Peyer's patch (tissue), 4 donors: Measurements from ENCODE around the gene DPP4. TPM values are rescaled to one million over a fixed set of nuclear protein-coding genes. Genes with fewer than 3 reads are reported as not detected.

Experiments
- DNase-seq, 3 donors: peaks; one replicate each; pipeline ENCODE4 v3.0.0-alpha.2; 2017 to 2019
- H3K27ac ChIP-seq, 4 donors: fragments of 200-600 bp; sonication (generic); one replicate each; pipeline ENCODE4 v1.5.1; 2016 to 2019
- H3K27me3 ChIP-seq, 2 donors: fragments of 200-600 bp; sonication (generic); one replicate each; pipeline ENCODE4 v1.5.1; 2019
- H3K36me3 ChIP-seq, 3 donors: fragments of 200-600 bp; sonication (generic); one replicate each; pipeline ENCODE4 v1.5.1; 2016 to 2019
- H3K4me1 ChIP-seq, 4 donors: fragments of 200-600 bp; sonication (generic); one replicate each; pipeline ENCODE4 v1.5.1; 2016 to 2019
- H3K4me3 ChIP-seq, 4 donors: fragments of 200-600 bp; sonication (generic); 1 replicate in 3 of 4; 2 replicates in 1 of 4; pipeline ENCODE4 v1.5.1; 2016 to 2019; ENCODE audit warnings: mild to moderate bottlenecking in 1 of 4
- H3K9me3 ChIP-seq, 4 donors: fragments of 200-600 bp; sonication (generic); one replicate each; pipeline ENCODE4 v1.5.1; 2016 to 2019; ENCODE audit warnings: mild to moderate bottlenecking in 1 of 4
- POLR2A ChIP-seq, 2 donors: fragments of 450-650 bp; IDR thresholded peaks; one replicate each; pipeline ENCODE4 v1.5.1; 2017; ENCODE audit warnings: antibody characterized with exemption in 2 of 2, mild to moderate bottlenecking in 2 of 2, moderate library complexity in 2 of 2
- total RNA-seq, 4 donors: library from RNA; depleted of rRNA; stranded (reverse); fragments of >200 nt; gene quantifications; one replicate each; pipeline ENCODE4 v1.1.0, GENCODE V29; 2016
- TF ChIP-seq, protein P1 (sequence below), 6 experiments: fragments of 450-650 bp in 4 of 6; fragments of 200-600 bp in 2 of 6; sonication (generic) in 1 of 6; IDR thresholded peaks; one replicate each; pipeline ENCODE4 v1.5.1; 2017 to 2019; ENCODE audit warnings: antibody characterized with exemption in 6 of 6, mild to moderate bottlenecking in 3 of 6, moderate library complexity in 1 of 6

DPP4 gene
- total RNA-seq, 4 donors from 2014 or later = 17.3 to 447 (median 178) TPM

DNA sequence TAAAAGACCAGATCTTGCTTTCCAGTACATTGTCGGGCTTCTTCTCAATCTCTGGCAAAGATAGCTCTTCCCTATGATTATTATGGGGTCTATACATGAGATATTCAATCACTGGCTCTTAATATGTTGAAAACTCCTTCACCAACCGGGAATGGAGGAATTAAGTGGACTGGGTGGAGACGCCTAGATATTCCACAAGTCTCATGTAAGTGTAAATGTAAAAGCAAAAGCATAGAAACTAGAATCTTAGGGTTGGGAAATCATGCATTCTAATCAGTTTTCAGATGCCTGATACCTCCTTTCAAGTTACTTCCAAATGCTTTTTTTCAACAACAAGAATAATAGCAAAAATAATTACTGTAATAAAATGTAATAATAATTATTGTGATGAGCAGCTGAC, 38.0 kb downstream of the DPP4 start:
- no peaks in the 10 kb centered on the region for H3K27me3 ChIP-seq
- no peak for TF ChIP-seq POLR2A (IDR thresholded peaks at IDR 0.05)
- TF ChIP-seq, protein P1, sequence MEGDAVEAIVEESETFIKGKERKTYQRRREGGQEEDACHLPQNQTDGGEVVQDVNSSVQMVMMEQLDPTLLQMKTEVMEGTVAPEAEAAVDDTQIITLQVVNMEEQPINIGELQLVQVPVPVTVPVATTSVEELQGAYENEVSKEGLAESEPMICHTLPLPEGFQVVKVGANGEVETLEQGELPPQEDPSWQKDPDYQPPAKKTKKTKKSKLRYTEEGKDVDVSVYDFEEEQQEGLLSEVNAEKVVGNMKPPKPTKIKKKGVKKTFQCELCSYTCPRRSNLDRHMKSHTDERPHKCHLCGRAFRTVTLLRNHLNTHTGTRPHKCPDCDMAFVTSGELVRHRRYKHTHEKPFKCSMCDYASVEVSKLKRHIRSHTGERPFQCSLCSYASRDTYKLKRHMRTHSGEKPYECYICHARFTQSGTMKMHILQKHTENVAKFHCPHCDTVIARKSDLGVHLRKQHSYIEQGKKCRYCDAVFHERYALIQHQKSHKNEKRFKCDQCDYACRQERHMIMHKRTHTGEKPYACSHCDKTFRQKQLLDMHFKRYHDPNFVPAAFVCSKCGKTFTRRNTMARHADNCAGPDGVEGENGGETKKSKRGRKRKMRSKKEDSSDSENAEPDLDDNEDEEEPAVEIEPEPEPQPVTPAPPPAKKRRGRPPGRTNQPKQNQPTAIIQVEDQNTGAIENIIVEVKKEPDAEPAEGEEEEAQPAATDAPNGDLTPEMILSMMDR (IDR thresholded peaks at IDR 0.05) = no peak

DNA sequence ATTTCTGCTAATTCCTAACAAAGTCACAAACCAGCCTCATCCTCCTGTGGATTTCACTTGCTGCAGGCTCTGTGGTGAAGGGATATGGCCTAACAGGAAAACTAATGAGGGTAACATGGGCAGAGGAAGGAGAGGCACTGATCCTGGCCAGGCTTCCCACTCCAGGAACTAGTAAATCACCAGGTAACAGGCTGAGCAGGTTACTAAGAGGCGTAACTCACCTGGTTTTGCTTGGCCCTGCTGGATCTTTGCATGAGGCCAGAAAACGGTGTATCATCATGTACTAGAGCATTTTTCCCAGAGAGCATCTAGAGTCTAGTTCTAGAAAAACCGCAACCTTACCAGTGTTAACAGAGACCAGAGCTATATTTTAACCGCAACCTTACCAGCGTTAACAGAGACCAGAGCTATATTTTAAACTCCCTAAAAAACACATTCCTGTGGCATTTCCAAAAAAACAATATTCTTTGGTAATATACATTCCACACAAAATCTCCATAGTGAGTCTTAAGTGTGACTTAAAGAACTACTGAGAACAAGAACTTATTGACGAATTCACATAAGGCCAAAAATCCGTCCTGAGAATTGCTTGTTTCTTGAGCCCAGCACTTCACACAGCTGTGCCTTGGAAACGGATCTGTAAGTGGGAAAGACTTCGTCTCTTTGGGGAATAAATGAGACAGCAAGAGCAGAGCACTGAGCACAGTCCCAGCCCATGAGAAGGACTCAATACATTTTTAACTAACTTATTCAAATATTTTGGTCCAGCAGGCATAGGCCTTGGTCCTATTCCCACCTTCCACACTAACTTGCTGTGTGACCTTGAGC, 43.4 kb downstream of the DPP4 start:
- Histone ChIP-seq H3K9me3 (no peaks in the 10 kb centered on the region), H3K27ac (no peak overlapping the region), H3K4me1 (peaks cover 0 to 10% (median 0%) of the 10 kb centered on the region in 4 donors), H3K36me3 (peaks cover 0 to 14% (median 0%) of the 10 kb centered on the region in 3 donors), H3K27me3 (no peaks in the 10 kb centered on the region), H3K4me3 (no peak overlapping the region)
- DNase-seq = no peak
- TF ChIP-seq POLR2A (IDR thresholded peaks at IDR 0.05) = no peak
- TF ChIP-seq, protein P1 (IDR thresholded peaks at IDR 0.05) = no peak

More for the DNA sequence above, 38.0 kb downstream of the DPP4 start:
- Histone ChIP-seq H3K4me3 (no peak overlapping the region), H3K27ac (no peak overlapping the region), H3K36me3 (peaks cover 0 to 21% (median 0%) of the 10 kb centered on the region in 3 donors), H3K4me1 (no peaks in the 10 kb centered on the region), H3K9me3 (no peaks in the 10 kb centered on the region)
- DNase-seq = no peak

DNA sequence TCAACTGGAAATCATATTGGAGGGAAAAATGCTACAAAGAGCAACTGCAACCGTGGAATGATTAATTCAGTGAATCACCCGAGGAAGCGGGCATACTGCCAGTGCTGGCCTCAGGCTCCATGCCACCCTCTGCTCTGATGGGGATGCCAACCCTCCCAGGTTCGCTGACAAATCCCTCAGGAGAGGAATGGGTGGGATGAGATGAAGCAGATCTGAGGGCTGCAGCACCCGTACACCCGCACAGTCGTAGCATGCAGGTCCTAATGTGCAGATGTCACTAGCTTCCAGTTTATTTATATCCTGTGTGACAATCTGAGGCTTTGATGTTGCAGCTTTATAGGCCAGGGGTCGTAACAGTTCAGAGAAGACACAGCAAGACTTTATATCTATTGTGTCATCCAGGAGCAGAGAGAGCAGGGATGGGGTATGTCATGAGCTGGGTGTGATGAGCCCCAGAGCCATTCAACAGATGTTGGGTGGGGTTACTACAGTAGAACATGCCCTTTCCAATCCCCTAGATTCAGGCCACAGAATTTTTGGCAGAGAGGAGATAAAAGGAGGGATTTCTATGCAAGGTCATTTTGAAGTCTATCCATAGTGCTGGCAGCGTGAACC, 44.6 kb downstream of the DPP4 start:
- Histone ChIP-seq H3K4me3 (no peak overlapping the region), H3K36me3 (peaks cover 0 to 7% (median 0%) of the 10 kb centered on the region in 3 donors), H3K27me3 (no peaks in the 10 kb centered on the region), H3K27ac (no peak overlapping the region), H3K9me3 (no peaks in the 10 kb centered on the region), H3K4me1 (peaks cover 0 to 10% (median 0%) of the 10 kb centered on the region in 4 donors)
- DNase-seq = peak in 2 of 3 donors; percentile 49 to 58
- TF ChIP-seq, protein P1 (IDR thresholded peaks at IDR 0.05) = no peak

DNA sequence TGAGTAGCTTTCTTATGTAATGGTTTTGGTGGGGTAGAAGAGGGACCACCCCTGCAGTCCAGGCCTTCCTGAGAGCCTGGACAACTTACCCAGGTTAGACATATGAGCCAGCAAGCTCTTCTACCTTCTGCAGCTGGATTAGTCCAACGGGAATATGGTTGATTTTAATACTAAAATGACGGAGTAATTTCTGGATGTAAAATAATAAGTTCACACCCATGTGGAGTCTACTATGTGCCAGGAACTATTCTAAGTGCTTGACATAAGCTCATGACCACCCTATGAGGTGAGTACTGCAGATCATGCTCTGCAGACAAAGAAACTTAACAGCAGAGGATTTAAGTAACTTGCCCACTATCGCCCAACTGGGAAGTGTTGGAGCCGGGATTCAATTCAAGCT, 45.5 kb downstream of the DPP4 start:
- H3K4me3 ChIP-seq = no peak overlapping the region
- H3K36me3 ChIP-seq = peaks cover 0 to 7% (median 0%) of the 10 kb centered on the region in 3 donors
- no peaks in the 10 kb centered on the region for H3K9me3 ChIP-seq
- TF ChIP-seq POLR2A (IDR thresholded peaks at IDR 0.05) = no peak
- TF ChIP-seq, protein P1 (IDR thresholded peaks at IDR 0.05) = no peak
- no peaks in the 10 kb centered on the region for H3K27me3 ChIP-seq
- no peak overlapping the region for H3K27ac ChIP-seq
- DNase-seq = no peak
- H3K4me1 ChIP-seq = peaks cover 0 to 10% (median 0%) of the 10 kb centered on the region in 4 donors

DNA sequence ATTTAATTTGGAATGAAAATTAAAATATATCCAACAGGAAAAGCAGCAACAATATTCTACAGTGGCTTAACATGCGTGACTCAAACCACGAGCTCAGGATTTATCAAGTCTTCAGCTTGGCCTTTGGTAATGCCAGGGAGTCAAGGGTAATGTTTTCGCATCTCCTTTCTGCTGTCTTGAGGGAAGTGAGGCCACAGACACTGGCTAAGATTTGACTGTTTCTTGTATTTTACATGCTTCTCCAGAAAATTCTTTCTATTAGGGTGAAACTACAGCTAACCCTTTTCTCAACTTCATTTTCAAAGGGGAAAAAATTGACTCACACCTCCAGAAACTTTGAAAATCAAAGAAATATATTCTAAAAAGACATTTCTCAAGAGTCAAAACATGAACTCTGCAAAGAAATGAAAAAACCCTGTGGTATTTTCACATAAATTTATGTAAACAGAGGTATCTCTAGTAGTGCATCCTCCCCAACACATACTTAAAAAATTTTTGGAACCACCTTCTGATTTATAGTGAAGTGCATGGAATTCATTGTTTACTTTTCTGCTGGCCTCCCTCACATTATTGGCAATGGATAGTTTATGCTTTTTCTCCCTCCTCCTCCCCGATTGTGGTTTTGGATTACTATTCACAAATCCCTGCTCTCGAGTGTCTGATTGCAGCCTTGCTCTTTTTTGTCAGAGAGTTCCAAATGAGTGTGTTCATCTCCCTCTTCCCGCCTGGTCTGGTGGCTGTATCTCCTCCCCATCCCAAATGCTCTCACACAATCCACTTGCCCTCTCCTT, 48.7 kb downstream of the DPP4 start:
- H3K4me1 ChIP-seq = peaks cover 0 to 10% (median 0%) of the 10 kb centered on the region in 4 donors
- H3K4me3 ChIP-seq = no peak overlapping the region
- no peaks in the 10 kb centered on the region for H3K27me3 ChIP-seq
- no peaks in the 10 kb centered on the region for H3K9me3 ChIP-seq
- no peak overlapping the region for H3K27ac ChIP-seq
- TF ChIP-seq POLR2A (IDR thresholded peaks at IDR 0.05) = no peak
- TF ChIP-seq, protein P1 (IDR thresholded peaks at IDR 0.05) = no peak
- H3K36me3 ChIP-seq = no peaks in the 10 kb centered on the region
- DNase-seq = no peak
